ENCODE results near the gene PRIM2.

GRCh38 chr6:57432919-57433684 lies 115.7 kb downstream of the PRIM2 start:
- TF ChIP-seq, protein P1, sequence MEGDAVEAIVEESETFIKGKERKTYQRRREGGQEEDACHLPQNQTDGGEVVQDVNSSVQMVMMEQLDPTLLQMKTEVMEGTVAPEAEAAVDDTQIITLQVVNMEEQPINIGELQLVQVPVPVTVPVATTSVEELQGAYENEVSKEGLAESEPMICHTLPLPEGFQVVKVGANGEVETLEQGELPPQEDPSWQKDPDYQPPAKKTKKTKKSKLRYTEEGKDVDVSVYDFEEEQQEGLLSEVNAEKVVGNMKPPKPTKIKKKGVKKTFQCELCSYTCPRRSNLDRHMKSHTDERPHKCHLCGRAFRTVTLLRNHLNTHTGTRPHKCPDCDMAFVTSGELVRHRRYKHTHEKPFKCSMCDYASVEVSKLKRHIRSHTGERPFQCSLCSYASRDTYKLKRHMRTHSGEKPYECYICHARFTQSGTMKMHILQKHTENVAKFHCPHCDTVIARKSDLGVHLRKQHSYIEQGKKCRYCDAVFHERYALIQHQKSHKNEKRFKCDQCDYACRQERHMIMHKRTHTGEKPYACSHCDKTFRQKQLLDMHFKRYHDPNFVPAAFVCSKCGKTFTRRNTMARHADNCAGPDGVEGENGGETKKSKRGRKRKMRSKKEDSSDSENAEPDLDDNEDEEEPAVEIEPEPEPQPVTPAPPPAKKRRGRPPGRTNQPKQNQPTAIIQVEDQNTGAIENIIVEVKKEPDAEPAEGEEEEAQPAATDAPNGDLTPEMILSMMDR (conservative IDR thresholded peaks at IDR 0.05 in 1 of 2, IDR thresholded peaks at IDR 0.05 in 1 of 2; ENCODE audit: low read depth in 1 of 2, low read length in 2 of 2), result no peak
- TF ChIP-seq EZH2 (IDR thresholded peaks at IDR 0.05; ENCODE audit: low read length, missing control alignments), result no peak

All from fibroblast of lung (primary cell).